Effector CD8-positive, alpha-beta T cell (primary cell): ENCODE data around the gene CTNNBL1.

ENCODE experiments used
- DNase-seq: peaks from one replicate; lab custom pipeline; 2025; lab: John Stamatoyannopoulos, UW

CTNNBL1 gene

DNA sequence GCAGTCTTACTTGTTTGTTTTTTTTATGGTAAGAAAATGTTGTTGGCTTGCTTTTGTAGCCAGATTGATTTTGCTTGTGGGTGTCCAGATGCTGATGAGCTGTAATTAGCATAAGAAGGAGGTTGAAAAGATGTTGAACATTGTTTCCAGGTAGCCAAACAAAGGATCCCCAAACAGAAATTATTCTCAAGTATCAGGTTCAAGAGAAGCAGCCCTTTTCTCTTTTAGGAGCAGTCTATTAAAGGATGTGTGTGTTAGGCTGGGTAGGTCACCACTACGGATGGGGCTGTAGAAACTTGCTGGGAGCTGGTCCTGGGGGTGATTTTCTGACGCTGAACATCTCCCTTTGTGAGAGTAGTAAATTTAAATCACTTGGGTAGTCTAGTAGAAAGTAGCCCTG lies 122.2 kb downstream of the CTNNBL1 start:
- DNase-seq = no peak

DNA sequence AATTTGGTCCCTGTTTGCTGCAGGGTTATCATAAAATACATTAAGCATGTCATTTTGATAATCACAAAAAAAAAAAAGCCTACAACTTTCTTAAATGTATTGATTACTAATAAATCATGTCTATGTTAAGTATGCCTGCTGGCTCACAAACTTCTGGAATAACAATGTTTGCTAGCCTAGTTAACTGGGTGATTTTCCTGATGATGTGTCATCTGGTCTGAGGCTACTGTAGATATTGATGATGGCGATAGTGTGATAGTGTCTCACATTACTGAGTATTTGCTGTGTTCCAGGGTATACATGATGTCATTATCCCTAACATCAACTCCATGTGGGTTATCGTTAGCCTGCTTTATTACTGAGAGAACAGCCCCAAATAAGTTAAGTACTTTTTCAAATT lies 122.9 kb downstream of the CTNNBL1 start:
- DNase-seq = no peak

DNA sequence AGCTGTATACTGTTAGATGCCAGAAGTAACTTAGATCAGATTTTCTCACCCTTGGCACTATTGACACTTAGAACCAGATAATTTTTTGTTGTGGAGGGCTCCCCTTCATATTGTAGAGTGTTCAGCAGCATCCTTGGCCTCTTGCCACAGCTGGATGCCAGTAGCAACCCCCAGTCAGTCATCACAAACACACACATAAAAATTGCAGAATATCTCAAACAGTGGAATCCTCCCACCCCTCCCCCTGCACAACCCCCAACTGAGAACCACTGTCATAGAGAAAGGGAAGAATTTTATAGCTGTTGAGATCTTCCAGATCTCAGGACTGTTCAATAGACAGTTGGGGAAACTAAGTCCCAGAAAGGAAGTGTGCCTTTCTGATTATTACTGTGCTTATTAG lies 127.9 kb downstream of the CTNNBL1 start:
- DNase-seq = no peak

DNA sequence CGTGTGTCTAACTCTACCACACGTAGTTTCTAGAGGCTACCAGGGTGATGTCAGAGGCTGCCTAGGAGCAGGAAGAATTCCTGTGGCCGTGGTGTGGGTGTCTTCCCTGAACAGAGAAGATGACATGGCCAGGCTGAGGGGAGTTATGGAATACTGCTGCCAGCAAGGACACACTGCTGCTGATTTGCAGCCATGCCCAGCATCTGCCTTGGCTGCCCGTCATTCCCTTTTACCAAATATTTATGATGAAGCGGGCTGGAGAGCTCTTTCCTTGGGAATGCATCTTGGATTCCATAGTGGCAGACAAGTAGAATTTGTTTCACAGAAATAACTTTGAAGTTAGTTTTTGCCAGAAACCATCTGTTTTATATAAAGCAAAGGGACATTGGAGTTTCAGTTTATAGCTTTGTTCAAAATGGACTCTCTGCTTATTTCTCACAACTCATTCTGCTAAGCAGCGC lies 128.3 kb downstream of the CTNNBL1 start:
- no peak for DNase-seq

DNA sequence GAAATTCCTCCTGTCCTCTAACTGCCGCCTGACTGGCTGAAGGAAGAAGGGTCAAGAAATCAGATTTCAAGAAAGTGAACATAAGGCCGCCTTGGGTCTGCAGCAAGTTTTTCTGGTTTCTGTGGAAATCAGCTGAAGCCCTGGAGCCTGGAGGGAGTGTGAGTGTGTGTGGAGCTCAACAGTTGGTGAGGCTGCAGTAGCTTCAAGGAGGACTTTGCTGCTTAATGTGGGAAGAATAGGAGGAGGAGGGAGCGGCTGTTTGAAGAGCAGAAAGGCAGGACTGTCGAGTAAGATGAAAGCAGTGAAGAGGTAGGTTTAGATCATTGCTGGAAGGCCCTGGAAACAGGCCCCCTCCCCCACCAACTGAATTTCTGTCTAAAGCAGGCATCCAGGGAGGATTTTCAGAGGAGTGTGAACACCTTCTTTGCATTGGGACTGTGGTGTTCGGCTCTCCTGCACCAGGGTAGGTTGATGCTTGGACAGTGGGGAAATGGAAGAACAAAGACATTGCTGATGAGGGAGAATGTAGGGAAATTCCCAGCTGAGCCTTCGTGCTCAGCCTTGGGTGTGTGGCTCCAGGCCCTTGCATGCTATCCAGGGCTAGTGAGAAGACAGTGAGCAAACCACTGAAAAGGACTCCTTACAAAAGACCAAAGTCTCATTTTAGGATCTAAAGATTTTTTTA lies 129.6 kb downstream of the CTNNBL1 start:
- DNase-seq = no peak

DNA sequence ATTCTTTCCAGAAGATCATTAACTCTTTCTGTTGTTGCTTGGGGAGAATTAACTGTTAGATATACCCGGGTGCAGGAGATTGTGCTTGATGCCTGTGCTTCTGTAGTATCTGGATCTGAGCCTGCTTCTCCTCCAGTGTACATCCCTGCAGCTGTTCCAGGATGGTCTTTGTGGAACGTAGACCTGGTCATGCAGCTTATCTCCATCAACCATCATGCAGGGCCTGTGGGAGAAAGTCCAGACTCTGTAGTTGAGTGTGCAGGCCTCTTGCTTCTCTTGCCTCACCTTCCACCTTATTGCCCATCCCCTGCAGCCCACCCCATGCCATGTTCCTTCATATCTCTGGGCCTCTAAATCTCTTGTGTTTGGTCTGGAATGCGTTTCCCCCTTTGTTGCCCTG lies 133.8 kb downstream of the CTNNBL1 start:
- DNase-seq = no peak

DNA sequence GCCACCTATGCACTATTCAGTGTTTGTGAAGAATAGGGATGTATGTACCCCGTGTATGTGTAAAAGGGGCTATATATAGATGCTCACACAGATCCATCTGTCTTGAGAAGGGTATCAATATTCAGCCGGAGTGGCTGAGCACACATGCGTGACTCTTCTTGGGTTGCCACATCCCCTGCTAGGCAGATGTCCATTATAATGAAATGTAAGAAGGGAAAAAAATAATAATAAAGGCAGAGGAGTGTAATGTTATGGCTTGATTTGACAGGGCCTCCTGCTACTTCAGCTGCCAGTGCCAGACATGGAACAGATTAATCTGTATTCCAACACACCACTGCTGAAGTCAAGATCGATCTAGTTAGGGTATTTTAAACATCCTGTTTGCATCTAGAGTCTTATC lies 134.9 kb downstream of the CTNNBL1 start:
- no peak for DNase-seq

DNA sequence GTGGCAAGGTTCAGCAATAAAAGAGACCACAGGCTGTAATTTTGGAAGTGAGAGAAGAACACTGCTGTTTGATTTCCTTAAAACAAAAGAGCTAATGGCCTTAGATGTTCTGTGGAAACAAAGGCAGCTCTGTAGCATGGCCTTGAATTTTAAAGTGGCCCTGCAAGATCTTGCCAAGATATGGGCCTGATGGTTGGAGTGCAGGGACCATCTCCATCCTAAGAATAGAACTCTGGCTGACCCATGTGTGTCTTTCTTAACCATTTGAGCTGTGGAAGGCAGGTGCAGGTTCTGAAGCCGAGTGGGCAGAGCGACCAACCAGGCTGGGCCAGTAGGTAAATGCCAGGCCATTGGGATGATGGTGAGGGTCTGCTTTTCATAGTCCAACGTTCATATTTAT lies 135.3 kb downstream of the CTNNBL1 start:
- no peak for DNase-seq

DNA sequence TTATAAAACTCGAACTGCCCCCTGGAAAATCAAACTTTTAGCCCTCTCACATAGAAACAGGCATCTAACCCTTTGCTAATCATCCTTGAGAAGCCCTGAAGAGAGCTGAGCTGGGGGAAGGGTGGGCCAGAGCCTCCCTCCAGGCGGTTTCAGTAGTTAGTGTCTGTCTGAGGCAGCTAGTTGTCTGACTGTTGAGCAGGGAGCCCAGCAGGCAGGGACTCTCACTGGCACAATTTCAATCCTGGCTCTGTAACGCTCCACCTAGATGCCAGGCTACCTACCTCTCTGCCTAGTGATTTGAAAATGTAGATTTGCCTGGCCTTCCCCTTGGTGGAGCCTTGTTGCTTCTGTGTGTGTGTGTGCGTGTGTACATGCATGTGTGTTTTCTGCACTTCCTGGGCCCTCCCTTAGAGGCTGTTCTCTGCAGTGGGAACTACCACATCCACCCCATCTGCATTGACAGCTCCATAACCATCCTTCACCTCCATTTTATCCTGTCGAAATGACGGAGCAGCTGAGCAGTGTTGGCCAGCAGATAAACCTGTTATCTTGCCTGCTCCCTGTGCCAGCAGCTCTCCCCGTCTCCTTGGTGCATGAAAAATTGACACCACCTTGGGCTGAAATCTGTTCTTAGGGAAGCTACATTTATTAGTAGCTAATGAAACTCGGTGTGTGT lies 139.5 kb downstream of the CTNNBL1 start:
- DNase-seq = no peak

DNA sequence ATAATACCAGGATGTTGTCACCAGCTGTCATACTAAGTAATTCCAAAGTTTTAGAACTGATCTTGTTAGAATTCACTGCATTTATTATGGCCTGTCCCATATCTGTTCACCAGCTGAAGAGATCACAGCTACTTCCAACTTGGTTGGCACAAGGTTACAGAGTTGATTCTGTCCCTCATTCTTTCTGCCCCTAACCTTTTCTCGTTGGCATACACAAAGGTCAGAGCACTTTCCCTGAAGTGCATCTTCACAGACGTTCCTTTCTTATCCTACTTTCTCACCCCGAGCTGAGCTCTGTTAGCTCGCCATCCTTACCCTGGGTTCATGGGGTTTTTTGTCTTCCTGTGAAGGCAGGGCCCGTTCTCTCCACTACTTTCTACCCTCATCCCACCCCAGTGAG lies 143.1 kb downstream of the CTNNBL1 start:
- no peak for DNase-seq

DNA sequence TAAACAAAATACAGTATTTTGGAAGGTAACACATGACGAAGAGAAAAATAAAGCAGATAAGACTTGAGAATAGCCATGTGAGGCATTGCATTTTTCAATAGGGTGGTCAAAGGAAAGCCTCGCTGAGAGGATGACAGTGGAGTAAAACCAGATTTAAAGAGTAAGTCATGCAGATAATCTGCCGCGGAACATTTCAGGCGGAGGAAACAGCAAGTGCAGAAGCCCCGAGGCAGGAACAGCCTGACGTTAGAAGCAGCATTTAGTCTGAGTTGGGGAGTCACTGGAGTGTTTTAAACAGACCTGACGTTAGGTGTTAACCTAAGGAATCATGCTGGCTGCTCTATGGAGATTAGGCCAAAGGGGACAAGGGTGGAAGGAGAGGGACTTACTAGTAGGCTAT lies 144.1 kb downstream of the CTNNBL1 start:
- DNase-seq = no peak

DNA sequence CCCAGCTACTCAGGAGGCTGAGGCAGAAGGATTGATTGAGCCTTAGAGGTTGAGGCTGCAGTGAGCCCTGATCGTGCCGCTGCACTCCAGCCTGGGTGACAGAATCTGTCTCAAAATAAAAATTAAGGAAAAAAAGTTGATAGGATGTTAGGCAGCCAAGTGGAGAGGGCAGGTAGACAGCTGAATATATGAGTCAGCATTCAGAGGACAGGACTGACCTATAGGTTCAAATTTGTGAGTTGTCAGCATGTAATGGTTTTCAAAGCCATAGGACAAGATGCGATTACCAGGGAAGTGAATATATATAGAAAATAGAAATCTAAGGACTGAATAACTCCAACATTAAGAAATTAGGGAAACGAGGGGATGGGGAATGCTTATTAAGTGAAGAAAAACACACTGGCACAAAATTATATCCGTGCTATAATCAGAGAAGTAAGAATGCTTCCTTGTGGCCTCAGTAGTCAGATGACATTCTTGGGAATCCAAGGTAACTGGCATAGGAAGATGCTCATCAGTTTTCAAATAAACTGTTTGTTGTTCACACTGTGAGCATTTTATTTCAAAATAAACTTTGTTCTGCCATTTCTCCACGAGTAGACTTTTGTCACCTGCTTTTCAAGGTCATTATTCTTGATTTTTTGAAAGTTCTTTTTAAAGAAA lies 145.1 kb downstream of the CTNNBL1 start:
- no peak for DNase-seq

DNA sequence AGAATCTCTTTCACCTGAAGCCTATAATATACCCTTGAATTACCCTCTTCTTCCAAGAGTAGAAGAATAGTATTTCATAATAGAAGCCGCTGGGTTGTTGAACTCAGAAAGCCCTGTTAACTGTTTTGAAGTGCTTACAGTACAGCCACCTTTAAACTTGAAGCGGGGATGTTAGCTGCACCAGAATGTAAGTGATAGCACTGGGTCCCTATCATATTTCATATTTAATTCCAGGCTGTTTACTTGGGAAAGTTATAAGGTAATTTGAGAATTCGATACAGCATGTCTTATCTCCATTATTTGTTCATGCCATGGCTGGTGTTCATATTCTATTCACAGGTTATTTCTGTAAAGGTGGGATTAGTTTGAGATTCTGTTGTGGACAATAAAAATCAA lies 145.6 kb downstream of the CTNNBL1 start:
- no peak for DNase-seq

DNA sequence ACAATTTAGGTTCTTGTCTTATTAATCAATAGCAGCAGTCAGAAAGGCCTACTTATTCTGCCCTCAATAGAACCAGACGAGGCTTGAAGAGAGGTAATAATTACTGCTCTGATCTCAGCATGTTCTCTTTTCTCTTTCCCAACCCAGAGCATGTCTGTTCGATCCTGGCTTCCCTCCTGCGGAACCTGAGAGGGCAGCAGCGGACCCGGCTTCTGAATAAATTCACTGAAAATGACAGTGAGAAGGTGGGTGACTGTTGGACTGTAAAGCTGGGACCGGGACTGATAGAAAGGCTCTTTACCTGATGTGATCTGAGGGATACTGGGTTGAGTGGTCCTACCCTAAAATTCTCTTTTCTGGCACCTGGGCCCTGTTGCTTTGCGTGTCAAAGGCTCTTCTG lies 146.1 kb downstream of the CTNNBL1 start:
- no peak for DNase-seq

DNA sequence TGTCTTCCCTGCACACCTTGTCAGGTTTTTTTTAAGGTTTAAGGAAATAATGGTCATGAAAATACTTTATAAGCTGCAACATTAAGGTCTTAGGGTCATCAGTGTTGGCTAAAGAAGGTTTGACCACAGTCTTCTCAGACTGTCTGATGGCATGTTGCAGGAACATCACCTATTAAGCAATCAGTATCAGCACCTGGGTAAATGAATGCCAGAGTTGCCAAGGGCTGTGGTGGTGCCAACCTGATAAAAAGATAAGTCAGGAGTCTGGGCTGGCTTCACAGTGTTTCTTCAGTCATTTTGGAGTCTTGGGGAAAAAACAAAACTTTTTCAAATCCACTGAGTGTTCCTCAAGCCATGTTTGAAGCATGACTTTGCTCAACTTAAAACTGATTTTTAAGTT lies 147.6 kb downstream of the CTNNBL1 start:
- DNase-seq = no peak

DNA sequence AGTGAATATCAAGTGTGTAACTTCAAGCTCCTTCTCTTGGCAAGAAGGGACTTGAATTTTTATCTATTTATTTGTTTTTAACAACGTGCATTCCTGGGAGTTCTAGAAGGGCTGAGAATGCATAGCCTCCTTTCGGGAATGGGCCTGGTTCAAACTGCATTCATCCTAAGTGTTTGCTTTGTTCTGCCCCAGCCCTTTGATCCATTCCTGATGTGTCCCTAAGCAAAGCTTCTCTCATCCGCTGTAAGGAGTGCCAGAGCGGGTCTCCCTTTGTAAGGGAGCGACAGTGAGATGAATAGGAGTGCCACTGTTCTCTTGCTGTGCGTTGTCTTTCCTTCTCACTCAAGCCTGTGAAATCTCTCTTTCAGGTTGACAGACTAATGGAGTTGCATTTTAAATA lies 148.1 kb downstream of the CTNNBL1 start:
- DNase-seq = no peak

DNA sequence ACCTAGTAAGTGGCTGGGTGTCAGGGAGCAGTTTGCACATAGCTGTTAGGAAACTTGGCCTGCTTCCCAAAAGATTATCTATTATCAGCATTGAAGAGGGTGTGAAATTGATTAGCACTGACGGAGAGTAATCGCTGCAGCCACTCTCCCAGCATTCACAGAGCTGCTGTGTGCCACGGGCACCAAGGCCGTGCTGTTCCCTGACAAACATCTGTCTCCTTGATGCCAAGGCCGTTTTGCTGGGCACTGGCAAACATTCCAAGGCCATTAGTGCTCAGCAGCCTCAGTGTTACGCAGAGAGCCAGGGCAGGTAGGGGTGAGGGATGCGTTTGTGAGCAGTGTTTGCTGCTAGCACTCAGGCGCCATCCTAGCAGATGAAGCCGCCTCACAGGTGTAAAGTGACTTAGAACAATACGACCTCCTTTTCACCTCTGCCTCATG lies 151.4 kb downstream of the CTNNBL1 start:
- no peak for DNase-seq

DNA sequence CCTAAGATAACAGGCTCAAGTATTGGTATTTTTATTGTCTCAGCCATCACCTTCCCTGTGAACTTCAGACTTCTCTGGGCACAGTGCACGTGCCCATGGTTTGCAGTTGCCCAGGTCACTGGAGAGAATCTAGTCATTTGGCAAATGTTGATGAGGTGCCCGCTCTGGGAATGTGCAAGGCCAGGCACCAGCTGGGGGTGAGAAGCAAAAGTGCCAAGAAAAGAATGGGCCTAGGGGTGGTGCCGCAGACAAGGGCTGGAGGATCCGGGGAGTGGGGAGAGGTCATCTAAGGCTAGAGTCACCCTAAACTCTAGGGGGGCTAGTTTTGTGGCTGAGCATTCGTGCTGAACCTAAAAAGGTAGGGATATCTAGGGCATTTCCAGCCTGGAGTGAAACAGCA lies 152.0 kb downstream of the CTNNBL1 start:
- no peak for DNase-seq

DNA sequence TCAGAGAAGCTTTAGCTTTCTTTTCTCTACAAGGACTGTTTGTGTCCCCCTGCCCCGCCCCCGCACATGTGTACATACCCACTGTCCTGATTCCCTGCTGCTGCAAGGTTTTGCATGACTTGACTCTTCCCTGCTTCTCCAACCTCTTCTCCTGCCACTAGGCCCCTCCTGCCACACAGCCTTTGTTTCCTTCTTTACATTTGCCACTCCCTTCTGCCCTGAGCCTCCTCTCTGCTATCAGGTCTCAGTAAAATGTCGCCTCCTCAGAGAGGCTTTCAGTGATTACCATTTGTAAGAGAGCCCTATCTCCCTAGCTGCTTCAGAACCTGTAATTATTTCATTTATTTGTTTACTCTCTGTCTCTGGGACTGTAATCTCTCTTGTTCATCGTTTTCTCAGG lies 152.7 kb downstream of the CTNNBL1 start:
- no peak for DNase-seq

DNA sequence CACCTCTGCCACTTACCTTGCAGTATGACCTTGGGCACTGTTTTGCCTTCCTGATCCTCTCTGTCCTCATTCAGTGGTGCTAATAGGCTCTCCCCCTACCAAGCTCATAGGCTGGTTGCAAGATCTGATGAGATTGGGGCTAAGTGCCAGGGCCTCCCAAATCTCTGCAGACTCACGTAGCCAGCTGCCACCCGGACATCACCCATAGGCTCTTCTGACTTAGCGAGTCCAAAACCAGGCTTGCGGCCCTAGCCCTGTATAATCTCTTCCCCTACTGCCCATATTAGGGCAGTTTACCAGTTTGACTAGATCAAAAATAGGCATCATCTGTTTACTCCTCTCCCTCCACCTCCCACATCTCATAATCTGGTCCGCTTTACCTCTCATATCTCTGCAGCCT lies 154.9 kb downstream of the CTNNBL1 start:
- DNase-seq = no peak

DNA sequence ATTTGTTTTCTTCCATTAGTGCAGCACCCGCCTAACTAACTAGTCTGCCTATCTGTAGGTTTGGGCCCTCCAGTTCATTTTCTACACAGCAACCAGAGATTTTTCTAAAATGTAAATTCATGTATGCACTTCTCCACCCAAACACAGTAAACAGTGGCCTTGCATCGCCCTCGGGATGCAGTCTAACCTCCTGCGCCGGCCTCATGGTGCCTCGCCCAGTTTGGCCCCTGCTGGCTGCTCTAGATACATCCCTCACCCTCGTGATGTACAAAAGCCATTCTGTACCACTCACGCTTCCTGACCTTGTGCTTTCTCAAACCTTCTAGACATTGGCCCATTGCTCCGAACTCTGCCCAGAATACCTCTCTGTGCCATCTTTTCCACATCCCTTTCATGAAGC lies 155.3 kb downstream of the CTNNBL1 start:
- no peak for DNase-seq

DNA sequence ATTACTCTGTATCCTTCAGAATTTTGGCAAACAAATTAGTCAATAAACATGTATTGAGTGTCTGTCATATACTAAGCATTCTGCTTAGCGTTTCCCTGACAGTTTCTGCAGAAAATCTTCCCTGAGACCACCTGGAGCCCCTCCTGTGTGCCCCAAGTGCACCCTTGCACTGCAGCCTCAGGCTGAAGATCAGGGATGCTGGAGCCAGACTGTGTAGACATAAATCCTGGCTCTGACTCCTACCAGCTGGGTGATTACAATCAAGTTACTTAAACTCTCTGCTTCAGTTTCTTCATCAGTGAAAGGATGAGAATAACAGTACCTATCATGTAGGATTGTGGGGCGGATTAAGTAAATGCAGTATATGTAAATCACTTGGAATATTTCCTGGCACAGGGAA lies 155.7 kb downstream of the CTNNBL1 start:
- no peak for DNase-seq

DNA sequence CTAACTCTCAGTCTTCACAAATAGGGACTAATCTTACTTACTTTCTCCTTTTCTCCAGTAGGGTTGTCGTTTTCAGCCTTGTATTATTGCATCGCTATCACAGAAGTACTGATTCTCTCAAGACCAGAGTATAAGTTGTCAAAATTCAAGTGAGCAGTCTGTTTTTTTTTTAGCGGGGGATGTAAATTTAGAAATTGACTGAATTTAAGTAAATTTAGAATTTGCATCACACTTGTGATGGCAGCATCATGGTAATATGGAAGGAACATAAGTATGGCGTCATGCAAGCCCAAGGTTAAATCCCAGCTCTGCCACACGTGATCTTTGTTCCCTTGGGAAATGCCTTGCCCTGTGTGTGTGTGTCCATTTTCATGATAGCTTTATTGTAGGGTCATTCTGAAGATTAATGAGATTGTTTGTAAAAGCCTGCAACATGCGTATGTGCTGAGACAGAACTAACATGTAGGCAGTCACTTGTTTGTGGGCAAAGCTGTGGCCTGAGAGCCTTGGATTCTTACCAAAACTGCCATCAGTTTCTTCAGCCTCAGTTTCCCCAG lies 156.3 kb downstream of the CTNNBL1 start:
- DNase-seq = no peak
